K562 (cell line): Measurements from ENCODE around the gene CLSTN1. TPM values are rescaled to one million over a fixed set of nuclear protein-coding genes. Genes with fewer than 3 reads are reported as not detected.
A peak's percentile ranks its signal among the peaks of the same experiment; 100 is the strongest.

Experiments used
- BACH1 ChIP-seq: fragments of 200-800 bp; sonication (Bioruptor generic); IDR thresholded peaks from 2 replicates; pipeline ENCODE4 v1.6.1; 2016; ENCODE audit warnings: missing genetic modification characterization, missing compliant biosample characterization
- COPS2 ChIP-seq: fragments of 450-650 bp; conservative IDR thresholded peaks from 2 replicates; pipeline ENCODE4 v1.6.1; 2016; ENCODE audit warnings: mild to moderate bottlenecking, moderate library complexity
- E2F1 ChIP-seq: sonication (generic); formaldehyde crosslinking; IDR thresholded peaks from 2 replicates; pipeline ENCODE4 v1.8.1; 2023; ENCODE audit warnings: mild to moderate bottlenecking, missing genetic modification reagents, moderate library complexity
- HDAC8 ChIP-seq: fragments of 450-650 bp; IDR thresholded peaks from 2 replicates; pipeline ENCODE4 v1.6.1; 2016; ENCODE audit warnings: mild to moderate bottlenecking, missing genetic modification characterization, moderate library complexity, missing compliant biosample characterization
- HLTF ChIP-seq: fragments of 450-650 bp; IDR thresholded peaks from 2 replicates; pipeline ENCODE4 v1.6.1; 2016
- HSF4 ChIP-seq: fragments of 250-450 bp; sonication (Bioruptor Pico); IDR thresholded peaks from 2 replicates; pipeline ENCODE4 v2.1.2; 2022; ENCODE audit warnings: mild to moderate bottlenecking, moderate library complexity, borderline replicate concordance
- KLF13 ChIP-seq: fragments of 450-650 bp; IDR thresholded peaks from 2 replicates; pipeline ENCODE4 v1.6.1; 2016; ENCODE audit warnings: missing genetic modification characterization, low read depth, mild to moderate bottlenecking, missing compliant biosample characterization, moderate library complexity, borderline replicate concordance
- MCM2 ChIP-seq: fragments of 450-650 bp; IDR thresholded peaks from 2 replicates; pipeline ENCODE4 v1.6.1; 2017; ENCODE audit warnings: low read depth, mild to moderate bottlenecking
- SMAD3 ChIP-seq: fragments of 450-650 bp; formaldehyde crosslinking; conservative IDR thresholded peaks from 2 replicates; pipeline ENCODE4 v1.4.0; 2020; ENCODE audit warnings: mild to moderate bottlenecking
- TCF15 ChIP-seq: fragments of 250-450 bp; sonication (Bioruptor Pico); IDR thresholded peaks from 2 replicates; pipeline ENCODE4 v1.8.0; 2022; ENCODE audit warnings: moderate library complexity, mild to moderate bottlenecking, inconsistent platforms
- ZNF224 ChIP-seq: sonication (generic); formaldehyde crosslinking; IDR thresholded peaks from 2 replicates; pipeline ENCODE4 v1.8.0; 2022; ENCODE audit warnings: mild to moderate bottlenecking, missing genetic modification reagents
- ZNF445 ChIP-seq: fragments of 250-450 bp; sonication (Bioruptor Pico); IDR thresholded peaks from 2 replicates; pipeline ENCODE4 v1.4.0; 2020; ENCODE audit warnings: low read depth, mild to moderate bottlenecking, moderate library complexity
- ZNF589 ChIP-seq: fragments of 200-800 bp; sonication (Bioruptor generic); IDR thresholded peaks from 2 replicates; pipeline ENCODE4 v1.6.1; 2016; ENCODE audit warnings: low read depth, missing genetic modification characterization, missing compliant biosample characterization
- polyA plus RNA-seq, 8 experiments: library from polyadenylated mRNA; depleted of rRNA in 4 of 8; stranded (reverse) in 5 of 8; unstranded in 3 of 8; fragments of >200 nt; fragmentation: Nextera tagmentation in 2 of 8; fragmentation: Illumina TruSeq in 1 of 8; extraction: Ambion mirVana in 2 of 8; extraction: Trizol in 1 of 8; gene quantifications; 2 replicates each; pipeline versions ENCODE4 v1.2.1 to v1.2.3, GENCODE V29; 2011 to 2014; ENCODE audit warnings: inconsistent platforms in 1 of 8, missing spikeins in 1 of 8
- total RNA-seq, 7 experiments: library from RNA; depleted of rRNA in 6 of 7; stranded (reverse); fragments of >200 nt in 6 of 7; fragmentation: Illumina TruSeq in 2 of 7; extraction: Trizol in 2 of 7; gene quantifications; 2 replicates each; pipeline versions ENCODE4 v1.2.1 to v1.2.3, GENCODE V29; 2011 to 2021; ENCODE audit warnings: low replicate concordance in 1 of 7
- TF ChIP-seq, protein P1 (sequence below): fragments of 200-600 bp; sonication (generic); IDR thresholded peaks from one replicate; pipeline ENCODE4 v1.6.1; 2012; ENCODE audit warnings: mild to moderate bottlenecking, low read depth, low read length, inconsistent platforms

Gene CLSTN1
- total and polyA plus RNA-seq, 9 of the 15 experiments (the other 6 are each of a cell fraction or from before 2014, with no cell fraction given), result 1.1 to 32.5 (median 13.3) TPM

DNA sequence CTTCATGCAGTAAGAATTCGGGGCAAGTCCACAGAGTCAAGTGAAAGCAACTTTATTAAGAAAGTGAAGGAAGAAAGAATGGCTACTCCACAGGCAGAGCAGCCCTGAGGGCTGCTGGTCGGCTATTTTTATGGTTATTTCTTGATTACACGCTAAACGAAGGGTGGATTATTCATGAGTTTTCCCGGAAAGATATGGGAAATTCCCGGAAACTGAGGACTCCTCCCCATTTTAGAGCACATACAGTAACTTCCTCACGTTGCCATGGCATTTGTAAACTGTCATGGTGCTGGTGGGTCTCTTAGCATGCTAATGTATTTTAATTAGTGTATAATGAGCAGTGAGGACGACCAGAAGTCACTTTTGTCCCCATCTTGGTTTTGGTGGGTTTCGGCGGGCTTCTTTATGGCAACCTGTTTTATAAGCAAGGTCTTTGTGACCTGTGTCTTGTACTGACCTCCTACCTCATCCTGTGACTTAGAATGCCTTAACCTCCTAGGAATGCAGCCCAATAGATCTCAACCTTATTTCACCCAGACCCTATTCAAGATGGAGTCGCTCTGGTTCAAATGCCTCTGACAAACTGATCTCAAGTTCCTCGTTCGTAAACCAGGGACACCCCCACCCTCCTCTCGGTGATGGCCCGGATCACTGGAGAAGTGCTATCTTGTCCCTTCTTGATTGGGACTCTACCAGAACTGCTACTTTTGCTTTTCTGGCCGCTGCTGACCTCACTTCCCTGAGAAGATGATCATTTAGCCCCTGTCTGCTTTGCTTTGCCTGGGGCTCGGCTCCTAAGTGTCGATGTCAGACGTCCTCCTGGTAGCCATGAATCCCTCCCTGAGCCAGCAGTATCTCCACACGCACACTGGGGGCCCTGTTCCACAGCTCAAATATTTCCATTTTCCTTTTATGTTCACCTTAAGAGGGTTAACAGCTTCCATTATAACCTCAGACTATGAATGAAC is 48.8 kb downstream of the CLSTN1 start (continued):
- TF ChIP-seq COPS2, result no peak
- no peak for TF ChIP-seq ZNF224 (CRISPR knock-in tag)
- peak; percentile 83; the same call in 1 of the 2 replicates for TF ChIP-seq HSF4
- TF ChIP-seq BACH1 (tag), result peak; percentile 75; the same call in 1 of the 2 replicates
- peak; percentile 73; the same call in 1 of the 2 replicates for TF ChIP-seq ZNF589 (CRISPR knock-in tag)
- TF ChIP-seq E2F1 (CRISPR knock-in tag), result no peak
- no peak for TF ChIP-seq ZNF445 (CRISPR knock-in tag)
- peak; percentile 65; the same call in 1 of the 2 replicates for TF ChIP-seq KLF13 (tag)
- peak; percentile 97 for TF ChIP-seq HDAC8 (tag)
- TF ChIP-seq, protein P1, sequence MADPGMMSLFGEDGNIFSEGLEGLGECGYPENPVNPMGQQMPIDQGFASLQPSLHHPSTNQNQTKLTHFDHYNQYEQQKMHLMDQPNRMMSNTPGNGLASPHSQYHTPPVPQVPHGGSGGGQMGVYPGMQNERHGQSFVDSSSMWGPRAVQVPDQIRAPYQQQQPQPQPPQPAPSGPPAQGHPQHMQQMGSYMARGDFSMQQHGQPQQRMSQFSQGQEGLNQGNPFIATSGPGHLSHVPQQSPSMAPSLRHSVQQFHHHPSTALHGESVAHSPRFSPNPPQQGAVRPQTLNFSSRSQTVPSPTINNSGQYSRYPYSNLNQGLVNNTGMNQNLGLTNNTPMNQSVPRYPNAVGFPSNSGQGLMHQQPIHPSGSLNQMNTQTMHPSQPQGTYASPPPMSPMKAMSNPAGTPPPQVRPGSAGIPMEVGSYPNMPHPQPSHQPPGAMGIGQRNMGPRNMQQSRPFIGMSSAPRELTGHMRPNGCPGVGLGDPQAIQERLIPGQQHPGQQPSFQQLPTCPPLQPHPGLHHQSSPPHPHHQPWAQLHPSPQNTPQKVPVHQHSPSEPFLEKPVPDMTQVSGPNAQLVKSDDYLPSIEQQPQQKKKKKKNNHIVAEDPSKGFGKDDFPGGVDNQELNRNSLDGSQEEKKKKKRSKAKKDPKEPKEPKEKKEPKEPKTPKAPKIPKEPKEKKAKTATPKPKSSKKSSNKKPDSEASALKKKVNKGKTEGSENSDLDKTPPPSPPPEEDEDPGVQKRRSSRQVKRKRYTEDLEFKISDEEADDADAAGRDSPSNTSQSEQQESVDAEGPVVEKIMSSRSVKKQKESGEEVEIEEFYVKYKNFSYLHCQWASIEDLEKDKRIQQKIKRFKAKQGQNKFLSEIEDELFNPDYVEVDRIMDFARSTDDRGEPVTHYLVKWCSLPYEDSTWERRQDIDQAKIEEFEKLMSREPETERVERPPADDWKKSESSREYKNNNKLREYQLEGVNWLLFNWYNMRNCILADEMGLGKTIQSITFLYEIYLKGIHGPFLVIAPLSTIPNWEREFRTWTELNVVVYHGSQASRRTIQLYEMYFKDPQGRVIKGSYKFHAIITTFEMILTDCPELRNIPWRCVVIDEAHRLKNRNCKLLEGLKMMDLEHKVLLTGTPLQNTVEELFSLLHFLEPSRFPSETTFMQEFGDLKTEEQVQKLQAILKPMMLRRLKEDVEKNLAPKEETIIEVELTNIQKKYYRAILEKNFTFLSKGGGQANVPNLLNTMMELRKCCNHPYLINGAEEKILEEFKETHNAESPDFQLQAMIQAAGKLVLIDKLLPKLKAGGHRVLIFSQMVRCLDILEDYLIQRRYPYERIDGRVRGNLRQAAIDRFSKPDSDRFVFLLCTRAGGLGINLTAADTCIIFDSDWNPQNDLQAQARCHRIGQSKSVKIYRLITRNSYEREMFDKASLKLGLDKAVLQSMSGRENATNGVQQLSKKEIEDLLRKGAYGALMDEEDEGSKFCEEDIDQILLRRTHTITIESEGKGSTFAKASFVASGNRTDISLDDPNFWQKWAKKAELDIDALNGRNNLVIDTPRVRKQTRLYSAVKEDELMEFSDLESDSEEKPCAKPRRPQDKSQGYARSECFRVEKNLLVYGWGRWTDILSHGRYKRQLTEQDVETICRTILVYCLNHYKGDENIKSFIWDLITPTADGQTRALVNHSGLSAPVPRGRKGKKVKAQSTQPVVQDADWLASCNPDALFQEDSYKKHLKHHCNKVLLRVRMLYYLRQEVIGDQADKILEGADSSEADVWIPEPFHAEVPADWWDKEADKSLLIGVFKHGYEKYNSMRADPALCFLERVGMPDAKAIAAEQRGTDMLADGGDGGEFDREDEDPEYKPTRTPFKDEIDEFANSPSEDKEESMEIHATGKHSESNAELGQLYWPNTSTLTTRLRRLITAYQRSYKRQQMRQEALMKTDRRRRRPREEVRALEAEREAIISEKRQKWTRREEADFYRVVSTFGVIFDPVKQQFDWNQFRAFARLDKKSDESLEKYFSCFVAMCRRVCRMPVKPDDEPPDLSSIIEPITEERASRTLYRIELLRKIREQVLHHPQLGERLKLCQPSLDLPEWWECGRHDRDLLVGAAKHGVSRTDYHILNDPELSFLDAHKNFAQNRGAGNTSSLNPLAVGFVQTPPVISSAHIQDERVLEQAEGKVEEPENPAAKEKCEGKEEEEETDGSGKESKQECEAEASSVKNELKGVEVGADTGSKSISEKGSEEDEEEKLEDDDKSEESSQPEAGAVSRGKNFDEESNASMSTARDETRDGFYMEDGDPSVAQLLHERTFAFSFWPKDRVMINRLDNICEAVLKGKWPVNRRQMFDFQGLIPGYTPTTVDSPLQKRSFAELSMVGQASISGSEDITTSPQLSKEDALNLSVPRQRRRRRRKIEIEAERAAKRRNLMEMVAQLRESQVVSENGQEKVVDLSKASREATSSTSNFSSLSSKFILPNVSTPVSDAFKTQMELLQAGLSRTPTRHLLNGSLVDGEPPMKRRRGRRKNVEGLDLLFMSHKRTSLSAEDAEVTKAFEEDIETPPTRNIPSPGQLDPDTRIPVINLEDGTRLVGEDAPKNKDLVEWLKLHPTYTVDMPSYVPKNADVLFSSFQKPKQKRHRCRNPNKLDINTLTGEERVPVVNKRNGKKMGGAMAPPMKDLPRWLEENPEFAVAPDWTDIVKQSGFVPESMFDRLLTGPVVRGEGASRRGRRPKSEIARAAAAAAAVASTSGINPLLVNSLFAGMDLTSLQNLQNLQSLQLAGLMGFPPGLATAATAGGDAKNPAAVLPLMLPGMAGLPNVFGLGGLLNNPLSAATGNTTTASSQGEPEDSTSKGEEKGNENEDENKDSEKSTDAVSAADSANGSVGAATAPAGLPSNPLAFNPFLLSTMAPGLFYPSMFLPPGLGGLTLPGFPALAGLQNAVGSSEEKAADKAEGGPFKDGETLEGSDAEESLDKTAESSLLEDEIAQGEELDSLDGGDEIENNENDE, result no peak
- TF ChIP-seq TCF15 (CRISPR knock-in tag), result peak; percentile 84; the same call in 1 of the 2 replicates
- TF ChIP-seq HLTF, result no peak
- peak; percentile 94 for TF ChIP-seq SMAD3 (CRISPR knock-in tag)
- no peak for TF ChIP-seq MCM2
